Activated CD8-positive, alpha-beta memory T cell treated with anti-CD3 and anti-CD28 coated beads, Interleukin-2, amount 50 U/mL, for 24 hours (primary cell): Measurements from ENCODE around the gene GNB1.

Source experiments
- DNase-seq: peaks from one replicate; pipeline ENCODE4 v3.0.0-alpha.2; 2020; ENCODE audit errors: extremely low read depth

The GNB1 gene

DNA sequence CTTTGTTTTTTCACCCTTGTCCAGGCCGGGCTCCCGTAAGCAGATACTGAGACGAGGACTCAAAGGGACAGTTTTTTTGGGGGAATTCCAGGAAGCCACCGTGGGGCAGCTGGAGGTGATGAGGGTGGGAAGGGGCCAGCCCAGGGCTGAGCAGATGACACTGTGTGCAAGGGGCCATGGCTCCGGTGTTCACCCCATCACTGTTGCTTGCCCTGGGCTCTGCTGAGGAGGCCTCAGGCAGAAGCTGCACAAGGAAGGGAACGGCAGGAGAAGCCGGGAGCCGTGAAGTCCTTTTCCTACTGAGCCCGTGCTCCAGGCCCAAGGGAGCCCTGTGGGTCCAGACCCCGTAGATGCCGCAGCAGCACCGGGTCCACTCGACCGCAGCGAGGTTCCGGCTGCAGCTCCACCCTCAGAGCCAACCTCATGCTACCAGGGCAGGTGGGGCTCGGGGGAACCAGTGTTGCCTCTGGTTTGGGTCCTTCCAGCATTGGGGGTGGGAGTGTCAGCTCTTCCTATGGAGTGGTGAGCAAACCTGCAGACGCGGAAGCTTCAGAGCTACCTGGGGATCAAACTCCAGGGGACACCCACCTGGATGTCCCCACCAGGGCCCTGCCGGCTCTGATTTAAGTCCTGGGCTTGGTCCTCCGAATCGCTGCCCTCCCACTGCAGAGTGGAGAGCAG, 19.9 kb upstream of the GNB1 start:
- no peak for DNase-seq

- DNase-seq = no peak
Observed at GRCh38 chr1:1910033-1910465, 19.2 kb upstream of the GNB1 start.

GRCh38 chr1:1908506-1908791, 17.6 kb upstream of the GNB1 start:
- no peak for DNase-seq

DNA sequence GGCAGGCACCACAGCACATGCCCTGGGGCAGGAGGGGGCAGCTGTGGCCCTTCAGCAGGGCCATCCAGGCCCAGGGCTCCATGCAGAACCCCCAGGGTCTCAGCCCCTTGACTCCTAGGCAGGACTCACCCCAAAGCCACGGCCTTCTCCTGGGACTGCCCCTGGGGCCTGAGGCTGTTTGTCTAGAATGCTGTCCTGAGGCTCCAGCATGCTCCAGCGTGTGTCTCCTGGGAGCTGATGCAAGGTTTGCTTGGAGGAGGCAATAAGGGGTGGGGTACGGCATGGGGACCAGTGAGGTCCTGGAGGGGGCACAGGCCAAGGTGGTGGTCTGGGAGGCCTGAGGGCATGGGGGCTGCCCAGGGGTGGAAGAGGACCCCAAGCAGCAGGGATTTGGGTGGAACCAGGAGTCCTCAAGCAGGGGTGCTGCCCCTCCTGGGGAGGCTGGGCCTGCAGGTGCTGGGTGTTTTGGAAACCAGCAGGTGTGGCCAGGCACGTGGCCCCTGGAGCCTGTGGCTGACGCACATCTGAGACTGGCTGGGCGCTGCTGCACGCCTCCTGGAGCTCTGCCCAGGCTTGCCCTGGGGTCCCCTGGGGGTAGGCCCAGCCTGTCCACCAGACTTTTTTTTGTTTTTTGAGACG, 16.3 kb upstream of the GNB1 start:
- no peak for DNase-seq

DNA sequence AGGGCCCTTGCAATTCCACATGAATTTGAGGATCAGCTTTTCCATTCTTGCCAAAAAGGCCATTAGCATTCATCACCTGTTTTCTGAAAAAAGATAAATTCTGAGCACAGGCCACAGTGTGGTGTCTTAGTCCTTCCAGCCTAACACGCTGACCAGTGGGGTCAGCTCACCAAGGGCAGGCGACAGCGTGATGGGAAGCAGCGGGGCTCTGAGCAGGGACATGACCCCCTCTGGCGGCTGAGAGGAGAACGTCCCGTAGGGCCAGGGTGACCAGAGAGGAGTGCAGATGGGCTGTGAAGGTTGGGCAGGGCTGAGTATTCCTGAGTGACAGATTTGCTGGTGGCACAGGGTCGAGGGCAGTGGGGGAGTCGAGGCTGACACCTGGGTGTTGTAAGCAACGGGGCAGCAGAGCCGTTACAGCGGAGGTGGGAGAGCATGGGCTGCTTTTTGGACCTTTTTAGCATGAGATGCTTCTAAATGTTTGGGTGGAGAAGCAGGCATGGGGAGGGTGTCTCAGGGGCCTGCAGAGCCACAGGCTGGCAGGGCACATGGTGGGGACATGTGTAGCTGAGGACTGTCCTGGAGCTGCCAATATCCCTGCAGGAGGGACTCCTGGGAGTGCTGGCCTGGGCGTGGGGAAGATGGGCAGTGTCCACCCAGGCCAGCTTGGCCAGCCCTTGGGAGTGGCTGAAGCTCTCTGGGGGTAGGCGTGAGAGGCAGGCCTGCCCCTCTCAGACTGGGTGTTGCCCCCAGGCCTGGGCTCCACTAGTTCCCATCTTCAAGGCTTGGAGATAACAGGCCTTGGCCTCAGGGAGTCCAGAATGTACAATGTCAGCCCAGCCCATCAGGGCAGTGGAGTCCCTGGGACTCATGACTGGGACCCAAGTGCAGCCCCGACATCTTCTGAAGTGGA, 15.6 kb upstream of the GNB1 start:
- DNase-seq = peak; percentile 28

- DNase-seq = no peak
Observed at GRCh38 chr1:1903224-1903623, 12.3 kb upstream of the GNB1 start.

- no peak for DNase-seq
Observed at GRCh38 chr1:1901641-1902294, 10.9 kb upstream of the GNB1 start.

DNA sequence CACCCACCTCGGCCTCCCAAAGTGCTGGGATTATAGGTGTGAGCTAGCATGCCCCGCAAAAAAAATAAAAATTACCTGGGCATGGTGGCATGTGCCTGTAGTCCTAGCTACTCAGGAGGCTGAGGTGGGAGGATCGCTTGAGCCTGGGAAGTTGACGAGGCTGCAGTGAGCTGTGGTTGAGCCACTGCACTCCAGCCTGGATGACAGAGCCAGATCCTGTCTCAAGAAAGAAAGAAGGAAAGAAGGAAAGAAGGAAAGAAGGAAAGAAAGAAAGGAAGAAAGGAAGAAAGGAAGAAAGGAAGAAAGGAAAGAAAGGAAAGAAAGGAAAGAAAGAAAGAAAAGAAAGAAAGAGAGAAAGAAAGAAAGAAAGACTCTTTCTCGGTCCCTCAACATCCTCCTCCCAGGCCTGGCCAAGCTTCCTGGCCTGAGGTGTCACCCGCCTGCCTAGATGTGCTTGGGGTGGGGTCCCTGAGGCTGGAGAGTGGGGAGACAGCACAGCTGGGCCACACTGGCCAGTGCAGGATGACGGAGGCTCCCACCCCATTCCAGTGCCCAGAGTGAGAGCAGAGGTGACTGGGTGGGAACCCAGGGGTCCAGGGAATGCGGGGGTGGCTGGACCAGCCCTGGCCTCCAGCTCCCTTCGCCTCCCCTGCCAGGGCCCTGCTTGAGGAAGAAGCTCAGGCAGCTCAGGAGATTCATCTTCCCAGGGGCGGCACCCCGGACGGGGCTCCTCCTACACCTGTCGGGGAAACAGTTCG, 10.2 kb upstream of the GNB1 start:
- no peak for DNase-seq

- no peak for DNase-seq
Observed at GRCh38 chr1:1899967-1900327, 9.1 kb upstream of the GNB1 start.

- no peak for DNase-seq
Observed at GRCh38 chr1:1899266-1899966, 8.5 kb upstream of the GNB1 start.

DNA sequence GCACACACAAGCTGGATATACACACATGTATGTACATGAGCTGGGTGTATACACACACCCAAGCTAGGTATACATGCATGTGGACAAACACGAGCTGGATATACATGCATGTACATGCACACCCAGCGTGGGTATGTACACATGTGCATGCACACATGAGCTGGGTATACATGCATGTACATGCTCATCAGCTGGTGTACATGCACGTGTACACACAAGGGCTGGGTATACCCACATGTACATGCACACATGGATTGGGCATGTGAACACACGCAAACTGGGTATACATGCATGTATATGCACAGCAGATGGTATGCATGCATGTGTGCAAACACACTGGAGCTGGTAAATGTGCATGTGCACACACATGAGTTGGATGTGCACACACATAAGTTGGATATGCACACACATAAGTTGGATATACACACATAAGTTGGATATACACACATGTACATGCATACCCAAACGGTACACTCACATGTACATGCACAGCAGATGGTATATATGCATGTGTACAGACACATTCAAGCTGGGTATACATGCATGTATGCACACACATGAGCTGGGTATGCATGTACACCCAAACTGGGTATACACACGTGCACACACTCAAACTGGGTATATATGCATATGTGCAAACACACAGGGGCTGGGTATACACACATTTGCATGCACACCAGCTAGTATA, 7.5 kb upstream of the GNB1 start:
- no peak for DNase-seq

DNA sequence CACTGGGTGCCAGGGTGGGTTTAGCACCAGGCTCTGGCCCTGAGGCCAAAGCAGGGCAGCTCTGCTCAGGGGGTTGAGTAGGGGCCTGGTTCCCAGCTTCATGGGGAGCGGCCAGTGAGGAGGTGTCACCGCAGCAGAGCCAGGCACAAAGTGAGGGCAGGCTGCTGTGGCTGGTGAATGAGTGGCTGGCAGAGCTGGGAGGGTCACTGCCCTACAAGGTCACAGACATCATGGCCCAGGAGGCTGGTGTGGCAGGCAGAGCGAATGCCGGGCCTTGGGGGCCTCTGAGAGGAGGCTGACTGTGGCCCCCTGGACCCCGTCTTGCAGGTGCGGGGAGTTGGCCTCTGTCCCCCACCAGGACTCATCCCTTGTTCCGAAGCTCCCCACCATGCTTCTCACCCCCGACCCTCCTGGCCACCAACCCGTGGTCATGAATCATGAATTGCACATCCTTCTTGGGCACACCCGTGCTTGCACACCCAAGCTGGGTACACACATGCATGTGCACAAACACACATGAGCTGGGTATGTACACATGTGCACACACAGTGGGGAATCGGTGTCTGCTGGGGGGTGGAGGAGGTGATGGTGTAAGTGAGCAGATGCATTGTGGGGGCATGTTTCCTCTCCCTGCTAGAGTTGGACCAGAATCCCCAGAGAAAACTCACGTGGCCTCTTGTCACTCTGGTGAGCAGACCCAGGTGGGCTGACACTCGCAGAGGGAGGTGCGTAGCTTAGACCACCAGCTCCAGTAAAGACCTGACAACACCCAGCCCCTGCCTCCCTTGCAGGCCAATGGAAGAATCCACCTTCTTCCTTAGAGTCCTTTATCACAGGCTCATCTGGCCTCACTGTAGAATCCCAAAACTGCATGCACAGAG, 4.8 kb upstream of the GNB1 start:
- no peak for DNase-seq

- no peak for DNase-seq
Observed at GRCh38 chr1:1895060-1895418, 4.2 kb upstream of the GNB1 start.

- no peak for DNase-seq
Observed at GRCh38 chr1:1894354-1895059, 3.6 kb upstream of the GNB1 start.

GRCh38 chr1:1893997-1894353, 3.1 kb upstream of the GNB1 start:
- no peak for DNase-seq

DNA sequence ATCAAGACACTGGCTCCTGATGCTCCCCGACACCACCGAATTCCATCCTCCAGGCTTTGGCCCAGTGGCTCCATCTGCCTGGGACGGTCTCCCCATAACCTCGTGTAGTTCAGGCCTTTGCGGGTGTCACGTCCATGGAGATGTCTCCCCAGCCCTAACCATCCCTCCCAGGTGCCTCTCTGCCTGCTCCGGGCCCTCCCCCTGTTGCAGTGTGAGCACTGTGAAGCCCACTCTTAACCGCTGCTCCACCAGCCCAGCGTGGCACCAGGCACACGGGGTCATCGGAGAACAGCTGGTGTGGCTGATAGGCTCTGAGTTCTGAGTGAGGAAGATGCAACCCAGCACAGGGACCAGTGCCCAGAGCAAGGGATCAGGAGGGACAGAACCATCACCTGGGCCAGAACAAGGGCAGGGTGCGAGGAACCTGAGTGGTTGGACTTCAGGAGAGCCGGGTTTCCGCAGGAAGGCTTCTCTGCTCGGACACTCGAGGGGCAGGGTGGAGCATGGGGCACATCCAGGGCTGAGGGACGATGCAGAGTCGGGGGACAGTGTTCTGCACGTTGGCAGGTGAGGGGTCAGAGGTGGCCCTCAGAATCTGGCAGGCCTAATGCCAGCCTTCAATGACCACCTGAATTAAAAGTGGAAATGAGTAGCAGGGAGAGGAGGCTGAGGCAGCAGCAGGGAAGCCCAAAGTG, 2.6 kb upstream of the GNB1 start:
- DNase-seq = no peak

- no peak for DNase-seq
Observed at GRCh38 chr1:1892763-1893120, 1.9 kb upstream of the GNB1 start.

DNA sequence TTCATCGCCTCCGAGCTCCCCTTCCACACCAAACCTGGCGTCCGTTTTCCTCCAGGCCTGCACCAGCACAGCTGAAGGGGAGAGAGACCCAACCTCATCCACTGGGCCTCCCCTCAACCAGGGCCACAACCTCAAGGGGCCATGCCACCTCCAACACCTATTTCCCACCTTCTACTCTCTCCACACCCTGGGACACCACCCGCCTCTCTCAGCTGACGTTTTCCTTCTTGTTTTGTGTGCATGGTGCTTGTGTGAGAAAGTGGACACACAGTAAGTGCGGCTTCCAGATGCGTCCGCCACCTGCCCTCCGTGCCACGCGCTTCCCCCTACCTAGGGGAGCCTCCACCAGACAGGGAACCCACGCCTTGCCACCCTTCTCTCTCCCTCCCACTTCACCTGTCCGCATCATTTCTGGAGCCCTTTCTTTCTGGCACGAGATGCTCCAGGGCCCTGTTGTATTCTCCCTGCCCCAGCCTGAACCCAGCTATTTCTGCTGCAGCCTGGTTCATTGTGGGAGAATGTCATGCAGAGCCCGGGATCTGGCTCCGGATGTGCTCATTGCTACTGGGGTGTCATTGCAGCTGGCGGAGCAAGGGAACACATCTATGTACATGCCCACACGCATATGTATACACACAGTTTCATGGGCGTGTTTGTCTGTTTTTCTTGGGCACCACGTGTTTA, 1.3 kb upstream of the GNB1 start:
- no peak for DNase-seq
